ENCODE measurements around the gene PTGS1. TPM values are rescaled to one million over a fixed set of nuclear protein-coding genes. Genes with fewer than 3 reads are reported as not detected.

Gene PTGS1
- total and polyA plus RNA-seq, 4 donors: 0.84 to 5.3 (median 1.1) TPM

- no peak for DNase-seq (ENCODE audit: low spot score)
- no peaks in the 10 kb centered on the region for H3K9me3 ChIP-seq (ENCODE audit: control insufficient read depth in 4 of 4, low read length in 3 of 4)
These were observed 32.3 kb upstream of the PTGS1 start for GRCh38 chr9:122338536-122338935.

GRCh38 chr9:122338994-122339393 is 31.8 kb upstream of the PTGS1 start:
- no peak overlapping the region for H3K4me3 ChIP-seq (ENCODE audit: low read depth in 1 of 3, low read length in 3 of 3)
- H3K27me3 ChIP-seq (ENCODE audit: control insufficient read depth in 4 of 4, insufficient read depth in 4 of 4, low read length in 3 of 4): no peaks in the 10 kb centered on the region
- no peak for DNase-seq (ENCODE audit: low spot score)
- no peak overlapping the region for H3K9ac ChIP-seq (ENCODE audit: low read depth in 1 of 2, low read length in 2 of 2)
- H3K27ac ChIP-seq (ENCODE audit: low read depth in 1 of 2, low read length in 2 of 2): no peak overlapping the region
- no peaks in the 10 kb centered on the region for H3K9me3 ChIP-seq (ENCODE audit: control insufficient read depth in 4 of 4, low read length in 3 of 4)
- no peaks in the 10 kb centered on the region for H3K36me3 ChIP-seq (ENCODE audit: control insufficient read depth in 4 of 4, insufficient read depth in 3 of 4, low read depth in 1 of 4, low read length in 3 of 4)
- WGBS: 76% methylated on average over 3 of the region's 3 CpGs
- H3K4me1 ChIP-seq (ENCODE audit: control insufficient read depth in 4 of 4, insufficient read depth in 4 of 4, low read length in 3 of 4): no peaks in the 10 kb centered on the region
- TF ChIP-seq CTCF (IDR thresholded peaks at IDR 0.05; ENCODE audit: low read depth, low read length, missing input control) (no peak), ZBTB33 (IDR thresholded peaks at IDR 0.05) (no peak), NR2F2 (IDR thresholded peaks at IDR 0.05) (no peak), JUND (IDR thresholded peaks at IDR 0.05) (no peak)

More at GRCh38 chr9:122338536-122338935, 32.3 kb upstream of the PTGS1 start:
- no peak overlapping the region for H3K4me3 ChIP-seq (ENCODE audit: low read depth in 1 of 3, low read length in 3 of 3)
- H3K4me1 ChIP-seq (ENCODE audit: control insufficient read depth in 4 of 4, insufficient read depth in 4 of 4, low read length in 3 of 4): no peaks in the 10 kb centered on the region
- no peaks in the 10 kb centered on the region for H3K27me3 ChIP-seq (ENCODE audit: control insufficient read depth in 4 of 4, insufficient read depth in 4 of 4, low read length in 3 of 4)
- H3K27ac ChIP-seq (ENCODE audit: low read depth in 1 of 2, low read length in 2 of 2): no peak overlapping the region
- H3K9ac ChIP-seq (ENCODE audit: low read depth in 1 of 2, low read length in 2 of 2): no peak overlapping the region
- TF ChIP-seq HNF4G (IDR thresholded peaks at IDR 0.05) (no peak), TAF1 (conservative IDR thresholded peaks at IDR 0.05) (no peak), CTCF (IDR thresholded peaks at IDR 0.05; ENCODE audit: low read depth, low read length, missing input control) (no peak), YY1 (IDR thresholded peaks at IDR 0.05) (no peak), FOXA2 (IDR thresholded peaks at IDR 0.05) (no peak), FOXA1 (IDR thresholded peaks at IDR 0.05) (no peak), HNF4A (conservative IDR thresholded peaks at IDR 0.05) (no peak), ZBTB33 (IDR thresholded peaks at IDR 0.05) (no peak), GABPA (IDR thresholded peaks at IDR 0.05 in 1 of 2, conservative IDR thresholded peaks at IDR 0.05 in 1 of 2) (no peak)
- H3K36me3 ChIP-seq (ENCODE audit: control insufficient read depth in 4 of 4, insufficient read depth in 3 of 4, low read depth in 1 of 4, low read length in 3 of 4): no peaks in the 10 kb centered on the region
- 72% methylated on average over 6 of the region's 6 CpGs for WGBS
